ENCODE results near the gene NSFL1C. TPM values are rescaled to one million over a fixed set of nuclear protein-coding genes. Genes with fewer than 3 reads are reported as not detected.

The NSFL1C gene
- total and polyA plus RNA-seq, 4 experiments from 2014 or later = 57.5 to 105 (median 71.6) TPM

DNA sequence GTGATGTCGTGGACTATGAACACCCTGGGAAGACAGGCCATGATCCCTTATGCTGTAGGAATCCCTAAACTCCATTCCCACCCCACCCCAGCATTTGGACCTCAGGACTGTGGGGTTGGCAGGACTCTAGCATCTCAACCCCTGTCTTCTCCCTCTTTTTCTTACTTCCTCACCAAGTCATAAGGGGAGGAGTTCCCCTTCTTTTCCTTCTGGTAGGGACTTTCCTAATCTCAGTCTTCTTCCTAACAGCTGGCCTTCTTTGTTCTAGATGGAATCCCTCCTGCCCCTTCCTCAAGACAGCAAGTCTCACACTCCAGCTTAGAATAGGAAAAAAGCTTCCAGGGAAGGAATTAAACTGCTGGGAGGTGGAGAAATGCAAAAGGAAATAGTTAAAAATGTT lies 26.9 kb upstream of the NSFL1C start:
- peaks cover 30% of the 10 kb centered on the region in 2 donors for H3K27me3 Mint-ChIP-seq
- H3K27ac Mint-ChIP-seq = no peak overlapping the region
- CTCF ChIA-PET (ENCODE audit: partially characterized antibody) = interaction anchor here (1.4 kb wide), 1 partner anchor 11 kb away, joined by 8 read pairs; no protein-coding TSS in a partner anchor

DNA sequence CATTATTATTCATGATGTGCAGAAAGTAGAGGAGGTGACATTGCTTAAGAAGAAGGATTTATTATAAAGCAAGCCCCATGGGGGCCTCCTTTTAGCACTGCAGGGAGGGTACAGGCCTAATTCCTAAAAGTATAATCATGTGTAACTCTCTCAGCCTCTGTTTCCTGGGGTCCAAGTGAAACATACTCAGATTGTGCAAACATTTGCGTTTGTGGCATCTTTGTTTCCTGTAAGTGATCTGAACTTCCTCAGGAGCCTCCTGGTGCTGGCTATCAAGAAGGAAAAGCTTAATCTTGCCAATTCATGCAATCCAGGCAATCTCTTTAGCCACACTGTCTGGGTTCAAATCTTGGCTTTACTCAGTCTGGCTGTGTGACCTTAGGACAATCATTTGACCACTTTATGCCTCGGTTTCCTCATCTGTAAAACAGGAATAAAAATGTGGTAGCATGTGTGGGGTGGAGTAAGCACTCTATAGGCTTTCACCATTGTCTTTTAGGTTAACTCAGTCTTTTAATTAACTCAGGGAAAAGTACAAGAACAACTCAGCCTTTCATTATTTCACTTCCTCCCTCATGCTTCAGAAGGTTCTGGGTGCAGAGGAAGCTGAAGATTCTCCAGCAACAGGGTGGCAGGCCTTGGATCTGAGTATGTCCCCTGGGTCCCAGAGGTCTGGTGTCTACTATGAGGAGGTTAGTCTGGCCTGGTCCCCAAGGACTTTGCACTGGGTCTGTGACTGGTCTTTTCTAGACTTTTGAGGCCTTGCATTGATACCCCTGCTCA lies 25.4 kb upstream of the NSFL1C start:
- no peak overlapping the region for H3K27ac ChIP-seq (ENCODE audit: low read depth, low read length)
- H3K9me3 ChIP-seq (ENCODE audit: control insufficient read depth in 1 of 2, low read length in 2 of 2) = no peaks in the 10 kb centered on the region
- H3K27me3 ChIP-seq (ENCODE audit: insufficient read depth, low read length) = no peaks in the 10 kb centered on the region
- no peak overlapping the region for H3K4me3 ChIP-seq (ENCODE audit: low read length in 2 of 2)
- Mint-ChIP-seq H3K36me3 (no peaks in the 10 kb centered on the region), H3K27ac (no peak overlapping the region), H3K4me1 (no peaks in the 10 kb centered on the region), H3K27me3 (peaks cover 31 to 32% of the 10 kb centered on the region in 2 donors), H3K9me3 (peaks cover 0 to 3% (median 0%) of the 10 kb centered on the region in 8 donors), H3K4me3 (no peak overlapping the region)
- H3K36me3 ChIP-seq (ENCODE audit: insufficient read depth, low read length) = no peaks in the 10 kb centered on the region
- no peaks in the 10 kb centered on the region for H3K4me1 ChIP-seq (ENCODE audit: insufficient read depth, low read length)
- intact Hi-C loops (cut with micrococcal nuclease) = no loop called here
- DNase-seq = no peak
- ChIA-PET CTCF (ENCODE audit: partially characterized antibody) (interaction anchor here (1.4 kb wide), 1 partner anchor 12 kb away, joined by 8 read pairs; no protein-coding TSS in a partner anchor), POLR2A (ENCODE audit: partially characterized antibody) (interaction anchor here (1.4 kb wide), 1 partner anchor 25 kb away, joined by 3 read pairs; the partner anchor contains the start of gene NSFL1C)

More for the DNA sequence above, 26.9 kb upstream of the NSFL1C start:
- H3K27me3 ChIP-seq (ENCODE audit: insufficient read depth, low read length) = no peaks in the 10 kb centered on the region
- H3K9me3 ChIP-seq (ENCODE audit: control insufficient read depth in 1 of 2, low read length in 2 of 2) = no peaks in the 10 kb centered on the region
- no peak overlapping the region for H3K4me3 ChIP-seq (ENCODE audit: low read length in 2 of 2)
- H3K36me3 Mint-ChIP-seq = no peaks in the 10 kb centered on the region
- no peak overlapping the region for H3K27ac ChIP-seq (ENCODE audit: low read depth, low read length)
- no peak overlapping the region for H3K4me3 Mint-ChIP-seq
- H3K4me1 ChIP-seq (ENCODE audit: insufficient read depth, low read length) = no peaks in the 10 kb centered on the region
- intact Hi-C loops (cut with micrococcal nuclease) = no loop called here
- H3K4me1 Mint-ChIP-seq = no peaks in the 10 kb centered on the region
- DNase-seq = no peak
- POLR2A ChIA-PET (ENCODE audit: partially characterized antibody) = no interaction called here
- no peaks in the 10 kb centered on the region for H3K36me3 ChIP-seq (ENCODE audit: insufficient read depth, low read length)
- H3K9me3 Mint-ChIP-seq = peaks cover 0 to 6% (median 3%) of the 10 kb centered on the region in 8 donors

DNA sequence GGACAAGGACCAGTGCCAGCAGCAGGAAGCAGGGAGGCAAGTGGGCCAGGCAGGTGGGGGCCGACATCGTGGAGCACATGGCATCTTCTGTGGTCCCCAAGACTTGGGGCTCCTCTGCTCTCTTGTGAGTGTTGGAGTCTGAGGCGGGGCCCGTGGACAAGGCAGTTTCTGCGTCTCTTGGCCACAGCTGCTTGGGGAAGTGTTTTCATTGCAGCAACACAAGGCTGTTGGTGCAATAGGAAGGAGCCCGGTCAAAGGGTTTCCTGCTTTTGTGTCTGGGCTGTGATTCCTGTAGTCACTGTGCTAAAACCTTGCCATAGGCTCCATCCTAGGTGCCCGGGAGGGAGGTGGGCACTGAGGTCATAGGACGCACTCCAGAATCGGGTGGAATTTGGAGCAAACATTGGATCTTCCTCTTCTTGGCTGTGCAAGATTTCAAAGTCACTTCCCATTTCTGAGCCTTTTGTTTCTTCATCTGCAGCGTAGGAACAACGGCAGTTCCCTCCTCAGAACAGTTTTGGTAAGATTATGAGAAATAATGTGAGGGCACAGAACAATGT lies 24.7 kb upstream of the NSFL1C start, which contains the start of gene SIRPB2:
SIRPB2 (minus strand) TSS at position 140 of the 560 bp plus-strand sequence; CDS start at position 79, 61 bp downstream.
- DNase-seq = no peak
- ChIA-PET POLR2A (ENCODE audit: partially characterized antibody) (no interaction called here), CTCF (ENCODE audit: partially characterized antibody) (no interaction called here)
- Histone ChIP-seq H3K4me3 (ENCODE audit: low read length in 2 of 2) (no peak within 1 kb of the TSS), H3K9me3 (ENCODE audit: control insufficient read depth in 1 of 2, low read length in 2 of 2) (no peaks in the 10 kb centered on the region), H3K36me3 (ENCODE audit: insufficient read depth, low read length) (no peaks in the 10 kb centered on the region), H3K4me1 (ENCODE audit: insufficient read depth, low read length) (no peaks in the 10 kb centered on the region), H3K27ac (ENCODE audit: low read depth, low read length) (no peak within 1 kb of the TSS), H3K27me3 (ENCODE audit: insufficient read depth, low read length) (no peaks in the 10 kb centered on the region)
- H3K27me3 Mint-ChIP-seq = peaks cover 27 to 31% of the 10 kb centered on the region in 2 donors
- peaks cover 0 to 3% (median 0%) of the 10 kb centered on the region in 8 donors for H3K9me3 Mint-ChIP-seq
- no peak within 1 kb of the TSS for H3K27ac Mint-ChIP-seq
- H3K36me3 Mint-ChIP-seq = no peaks in the 10 kb centered on the region
- no peak within 1 kb of the TSS for H3K4me3 Mint-ChIP-seq
- intact Hi-C loops (cut with micrococcal nuclease) = no loop called here
- no peaks in the 10 kb centered on the region for H3K4me1 Mint-ChIP-seq

DNA sequence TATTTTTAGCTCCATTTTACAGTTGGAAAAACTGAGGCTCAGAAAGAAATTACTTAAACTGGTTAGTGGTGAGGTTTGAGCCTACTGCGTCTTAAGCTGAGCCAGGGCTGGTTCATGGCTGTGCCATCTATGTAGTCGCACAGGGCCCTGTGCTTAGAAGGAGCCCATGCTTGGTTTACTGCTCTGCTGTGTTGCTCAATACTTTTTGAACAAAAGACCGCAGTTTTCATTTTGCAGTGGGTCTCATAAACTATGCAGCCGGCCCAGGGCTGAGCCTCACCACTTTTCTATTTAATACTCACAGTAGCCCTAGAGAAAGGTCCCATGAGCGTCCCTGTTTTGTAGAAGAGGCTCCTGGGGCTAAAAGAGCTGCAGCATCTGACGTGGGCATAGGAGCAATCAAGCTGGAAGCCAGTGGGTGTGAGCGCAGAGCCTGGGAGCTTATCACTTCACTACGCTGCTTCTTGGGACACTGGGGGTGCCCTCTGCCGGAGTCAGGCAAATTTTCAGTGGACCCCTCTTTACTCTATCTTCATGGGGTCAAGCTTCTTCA lies 24.1 kb upstream of the NSFL1C start:
- Histone ChIP-seq H3K36me3 (ENCODE audit: insufficient read depth, low read length) (no peaks in the 10 kb centered on the region), H3K4me3 (ENCODE audit: low read length in 2 of 2) (no peak overlapping the region), H3K27me3 (ENCODE audit: insufficient read depth, low read length) (no peaks in the 10 kb centered on the region), H3K4me1 (ENCODE audit: insufficient read depth, low read length) (no peaks in the 10 kb centered on the region), H3K27ac (ENCODE audit: low read depth, low read length) (no peak overlapping the region), H3K9me3 (ENCODE audit: control insufficient read depth in 1 of 2, low read length in 2 of 2) (no peaks in the 10 kb centered on the region)
- no peak for DNase-seq
- Mint-ChIP-seq H3K27ac (no peak overlapping the region), H3K4me1 (no peaks in the 10 kb centered on the region), H3K27me3 (peaks cover 27 to 30% of the 10 kb centered on the region in 2 donors), H3K36me3 (no peaks in the 10 kb centered on the region), H3K9me3 (peaks cover 0 to 3% (median 0%) of the 10 kb centered on the region in 8 donors), H3K4me3 (no peak overlapping the region)
- intact Hi-C loops (cut with micrococcal nuclease) = no loop called here
- POLR2A ChIA-PET (ENCODE audit: partially characterized antibody) = no interaction called here
- CTCF ChIA-PET (ENCODE audit: partially characterized antibody) = interaction anchor here (0.6 kb wide), 1 partner anchor 67 kb away, joined by 3 read pairs; the partner anchor contains the start of gene SIRPD

DNA sequence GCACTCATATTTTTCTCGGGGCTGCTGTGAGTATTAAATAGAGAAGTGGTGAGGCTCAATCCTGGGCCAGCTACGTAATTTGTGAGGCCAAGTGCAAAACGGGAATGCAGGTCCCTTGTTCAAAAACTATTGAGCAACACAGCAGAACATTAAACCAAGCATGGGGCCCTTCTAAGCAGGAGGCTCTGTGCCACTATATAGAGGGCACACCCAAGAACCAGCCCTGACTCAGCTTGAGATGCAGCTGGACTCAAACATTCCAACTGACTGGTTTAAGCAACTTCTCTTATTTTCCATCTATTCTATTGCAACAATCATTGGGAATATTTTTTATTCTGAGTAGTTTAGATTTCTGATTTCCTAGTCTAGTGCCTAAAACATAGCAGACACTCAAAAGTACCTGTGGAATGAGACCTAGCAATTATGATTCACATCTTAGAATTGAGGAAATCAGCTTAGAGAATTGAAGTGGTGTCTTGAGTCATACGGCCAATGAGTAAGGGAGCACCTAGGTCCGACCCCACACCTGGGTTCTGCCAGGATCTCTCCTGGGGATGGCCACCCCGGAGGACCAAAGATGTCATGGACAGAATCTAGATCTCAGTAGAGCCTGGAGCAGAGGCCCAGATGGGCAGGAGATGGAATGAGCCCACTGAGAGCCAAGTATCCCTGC lies 23.3 kb upstream of the NSFL1C start:
- intact Hi-C loops (cut with micrococcal nuclease) = no loop called here
- no peak overlapping the region for H3K27ac Mint-ChIP-seq
- Histone ChIP-seq H3K27me3 (ENCODE audit: insufficient read depth, low read length) (no peaks in the 10 kb centered on the region), H3K36me3 (ENCODE audit: insufficient read depth, low read length) (no peaks in the 10 kb centered on the region), H3K4me1 (ENCODE audit: insufficient read depth, low read length) (no peaks in the 10 kb centered on the region), H3K9me3 (ENCODE audit: control insufficient read depth in 1 of 2, low read length in 2 of 2) (no peaks in the 10 kb centered on the region), H3K4me3 (ENCODE audit: low read length in 2 of 2) (no peak overlapping the region), H3K27ac (ENCODE audit: low read depth, low read length) (no peak overlapping the region)
- DNase-seq = no peak
- H3K9me3 Mint-ChIP-seq = peaks cover 0 to 3% (median 0%) of the 10 kb centered on the region in 8 donors
- POLR2A ChIA-PET (ENCODE audit: partially characterized antibody) = no interaction called here
- CTCF ChIA-PET (ENCODE audit: partially characterized antibody) = interaction anchor here (0.6 to 1.1 kb wide), 2 partner anchors 14 to 68 kb away, joined by 3 to 4 read pairs; partner anchors contain the start of gene SIRPD
- H3K4me1 Mint-ChIP-seq = no peaks in the 10 kb centered on the region
- no peak overlapping the region for H3K4me3 Mint-ChIP-seq
- H3K27me3 Mint-ChIP-seq = peaks cover 27 to 32% of the 10 kb centered on the region in 2 donors
- H3K36me3 Mint-ChIP-seq = no peaks in the 10 kb centered on the region

DNA sequence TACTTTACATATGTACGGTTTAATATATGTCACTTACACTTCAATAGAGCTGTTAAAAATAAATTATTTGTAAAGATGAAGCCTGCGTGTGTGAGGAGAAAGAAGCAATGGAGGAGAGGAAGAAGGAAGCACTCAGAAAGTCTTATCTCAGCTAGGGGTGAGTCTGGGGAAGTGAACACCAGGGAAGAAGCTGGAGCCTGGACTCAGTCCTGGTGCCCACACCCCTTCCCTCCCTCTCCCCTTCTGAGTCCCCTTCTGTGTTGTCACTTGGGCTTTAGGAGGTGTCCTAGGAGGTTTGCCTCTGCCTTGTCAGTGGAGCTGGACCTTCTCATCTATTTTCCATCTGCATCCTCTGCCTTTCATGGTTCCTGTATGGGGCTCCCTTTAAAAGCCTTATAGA lies 22.7 kb upstream of the NSFL1C start:
- Mint-ChIP-seq H3K36me3 (no peaks in the 10 kb centered on the region), H3K4me3 (no peak overlapping the region), H3K27ac (no peak overlapping the region), H3K4me1 (no peaks in the 10 kb centered on the region), H3K9me3 (peaks cover 0 to 3% (median 0%) of the 10 kb centered on the region in 8 donors), H3K27me3 (peaks cover 28 to 37% of the 10 kb centered on the region in 2 donors)
- intact Hi-C loops (cut with micrococcal nuclease) = no loop called here
- ChIA-PET POLR2A (ENCODE audit: partially characterized antibody) (no interaction called here), CTCF (ENCODE audit: partially characterized antibody) (interaction anchor here (1.1 kb wide), 1 partner anchor 14 kb away, joined by 4 read pairs; no protein-coding TSS in a partner anchor)
- Histone ChIP-seq H3K27me3 (ENCODE audit: insufficient read depth, low read length) (no peaks in the 10 kb centered on the region), H3K4me1 (ENCODE audit: insufficient read depth, low read length) (no peaks in the 10 kb centered on the region), H3K36me3 (ENCODE audit: insufficient read depth, low read length) (no peaks in the 10 kb centered on the region), H3K27ac (ENCODE audit: low read depth, low read length) (no peak overlapping the region), H3K4me3 (ENCODE audit: low read length in 2 of 2) (no peak overlapping the region), H3K9me3 (ENCODE audit: control insufficient read depth in 1 of 2, low read length in 2 of 2) (no peaks in the 10 kb centered on the region)
- no peak for DNase-seq

DNA sequence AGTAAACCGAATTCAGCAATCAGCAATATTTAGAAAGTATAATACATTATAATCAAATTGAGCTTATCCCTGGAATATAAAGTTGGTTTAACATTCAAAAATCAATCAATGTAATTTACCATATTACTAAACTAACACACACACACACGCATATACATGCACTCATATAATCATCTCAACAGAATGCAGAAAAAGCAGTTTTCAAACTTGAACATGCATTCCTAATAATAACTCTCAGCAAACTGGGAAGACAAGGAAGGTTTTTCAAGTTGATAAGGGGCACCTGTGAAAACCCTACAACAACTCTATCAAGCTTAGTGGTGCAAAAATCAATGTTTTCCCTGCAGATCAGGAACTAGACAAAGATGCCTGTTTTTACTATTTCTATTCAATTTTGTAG lies 19.9 kb upstream of the NSFL1C start:
- intact Hi-C loops (cut with micrococcal nuclease) = no loop called here
- Histone ChIP-seq H3K27me3 (ENCODE audit: insufficient read depth, low read length) (no peaks in the 10 kb centered on the region), H3K9me3 (ENCODE audit: control insufficient read depth in 1 of 2, low read length in 2 of 2) (no peaks in the 10 kb centered on the region), H3K36me3 (ENCODE audit: insufficient read depth, low read length) (no peaks in the 10 kb centered on the region), H3K4me1 (ENCODE audit: insufficient read depth, low read length) (no peaks in the 10 kb centered on the region), H3K4me3 (ENCODE audit: low read length in 2 of 2) (no peak overlapping the region), H3K27ac (ENCODE audit: low read depth, low read length) (no peak overlapping the region)
- Mint-ChIP-seq H3K27ac (no peak overlapping the region), H3K4me1 (no peaks in the 10 kb centered on the region), H3K36me3 (no peaks in the 10 kb centered on the region), H3K4me3 (no peak overlapping the region), H3K9me3 (peaks cover 0 to 3% (median 0%) of the 10 kb centered on the region in 8 donors), H3K27me3 (peaks cover 42 to 51% of the 10 kb centered on the region in 2 donors)
- ChIA-PET CTCF (ENCODE audit: partially characterized antibody) (interaction anchor here (2.4 kb wide), 1 partner anchor 17 kb away, joined by 12 read pairs; no protein-coding TSS in a partner anchor), POLR2A (ENCODE audit: partially characterized antibody) (no interaction called here)
- DNase-seq = no peak
